ENCODE results near the gene VPS26C. TPM values are rescaled to one million over a fixed set of nuclear protein-coding genes. Genes with fewer than 3 reads are reported as not detected.

VPS26C gene
- total and polyA plus RNA-seq, 10 donors: 17.0 to 76.9 (median 50.6) TPM

DNA sequence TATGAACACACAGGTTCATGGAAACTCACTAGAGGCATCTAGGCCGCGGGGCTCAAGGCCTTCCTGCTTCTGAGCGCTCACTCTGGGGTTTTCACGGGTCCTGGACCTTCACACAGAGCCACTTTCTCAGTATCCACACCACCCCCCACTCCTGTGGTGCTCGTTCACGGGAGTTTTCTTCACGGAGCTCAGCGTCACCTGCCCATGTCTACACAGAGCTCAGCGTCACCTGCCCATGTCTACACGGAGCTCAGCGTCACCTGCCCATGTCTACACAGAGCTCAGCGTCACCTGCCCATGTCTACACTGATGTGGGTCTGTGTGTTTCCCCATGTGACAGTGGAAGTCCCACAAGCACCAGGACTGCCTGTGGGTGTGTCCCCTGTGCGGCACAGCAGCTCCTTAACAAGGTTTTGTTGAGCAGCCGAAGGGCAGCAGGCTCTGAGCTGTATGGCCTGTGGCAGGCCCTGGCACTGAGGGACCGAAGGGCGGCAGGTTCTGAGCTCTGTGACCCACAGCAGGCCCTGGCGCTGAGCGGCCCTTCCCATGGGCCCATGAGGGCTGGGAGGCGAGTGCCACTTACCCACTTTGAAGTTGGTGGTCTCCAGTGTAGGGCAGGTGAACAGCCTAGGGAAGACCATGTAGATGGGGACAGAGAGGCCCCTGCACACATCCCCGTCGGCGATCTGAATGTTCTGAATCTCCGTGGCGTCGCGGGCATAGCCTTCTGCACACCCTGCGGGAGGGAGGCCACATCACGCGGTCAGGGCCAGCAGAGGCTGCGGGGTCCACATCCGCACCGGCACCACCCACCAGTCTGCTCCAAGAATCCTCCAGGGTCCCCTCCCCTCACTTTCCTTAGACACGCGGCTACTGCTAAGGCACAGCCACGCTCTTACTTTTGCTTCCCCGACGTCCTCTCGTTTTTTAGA is 39.8 kb downstream of the VPS26C start:
- DNase-seq: no peak
- TF ChIP-seq POLR2AphosphoS5 (IDR thresholded peaks at IDR 0.05) (peak in 1 of 3 donors; percentile 52), CTCF (IDR thresholded peaks at IDR 0.05 in 8 of 11, conservative IDR thresholded peaks at IDR 0.05 in 3 of 11) (no peak)
- Histone ChIP-seq H3K36me3 (peaks cover 2 to 96% (median 79%) of the 10 kb centered on the region in 6 donors), H3K27me3 (replicated peaks in 1 of 7) (no peaks in the 10 kb centered on the region), H3K27ac (no peak overlapping the region), H3K4me1 (peaks cover 0 to 41% (median 15%) of the 10 kb centered on the region in 6 donors), H3K9me3 (no peaks in the 10 kb centered on the region), H3K4me3 (no peak overlapping the region)
- WGBS, 5 donors: 93 to 95% (median 94%) methylated on average over 24 to 38 of the region's 38 CpGs
- intact Hi-C loops (cut with DNase I; ENCODE audit: low total_unique reads): no loop called here

DNA sequence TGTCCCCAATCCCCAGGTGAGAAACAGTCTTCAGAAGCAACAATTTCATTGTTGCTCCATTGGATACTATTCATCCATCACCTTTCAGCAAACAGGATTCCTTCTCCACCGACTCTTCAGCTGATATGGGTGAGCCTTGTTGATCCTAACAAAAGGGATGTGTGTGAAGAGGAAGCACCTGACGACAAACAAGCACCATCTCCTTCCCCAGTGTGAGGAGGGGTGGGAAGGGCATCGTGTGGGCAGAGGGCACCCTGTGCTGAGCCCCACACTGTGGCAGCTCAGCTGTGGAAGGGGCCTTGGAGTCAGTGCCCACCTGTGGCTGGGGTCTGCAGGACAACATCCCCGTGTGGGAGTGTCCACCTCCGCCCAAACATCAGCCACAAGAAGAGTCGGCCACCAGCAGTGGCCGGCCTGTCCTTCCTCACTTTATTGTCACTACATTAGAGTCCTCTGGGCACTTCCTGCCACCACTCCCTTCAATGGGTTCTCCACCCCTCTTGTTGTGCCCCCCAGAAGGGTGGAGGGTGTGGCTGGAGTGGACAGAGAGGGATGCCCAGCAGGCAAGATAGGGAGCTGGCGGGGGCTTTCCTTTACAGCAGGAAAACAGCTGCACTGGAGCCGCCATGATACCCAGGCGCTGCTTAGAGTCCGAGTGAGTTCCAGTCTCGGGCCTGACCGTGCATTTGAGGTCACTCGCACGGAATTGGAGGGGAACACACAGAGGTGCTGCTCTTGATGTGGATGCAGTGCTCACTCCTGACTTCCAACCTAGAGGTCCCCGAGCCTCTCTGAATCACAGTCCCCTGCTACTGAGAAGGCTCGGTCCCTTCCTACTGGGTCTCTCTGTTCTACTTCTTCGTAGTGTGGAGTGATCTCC is 40.9 kb downstream of the VPS26C start:
- TF ChIP-seq POLR2A (IDR thresholded peaks at IDR 0.05) (no peak), CTCF (IDR thresholded peaks at IDR 0.05 in 8 of 11, conservative IDR thresholded peaks at IDR 0.05 in 3 of 11) (no peak), POLR2AphosphoS5 (IDR thresholded peaks at IDR 0.05) (peak in 1 of 3 donors; percentile 12)
- intact Hi-C loops (cut with DNase I; ENCODE audit: low total_unique reads): no loop called here
- Histone ChIP-seq H3K27me3 (replicated peaks in 1 of 7) (no peaks in the 10 kb centered on the region), H3K9me3 (no peaks in the 10 kb centered on the region), H3K4me3 (no peak overlapping the region), H3K36me3 (peaks cover 2 to 85% (median 68%) of the 10 kb centered on the region in 6 donors), H3K4me1 (peaks cover 0 to 40% (median 19%) of the 10 kb centered on the region in 6 donors), H3K27ac (peak overlapping the region in 3 of 8 donors; percentile 47 to 66 (median 60))
- WGBS, 5 donors: 73 to 85% (median 82%) methylated on average over 13 to 18 of the region's 18 CpGs
- no peak for DNase-seq

DNA sequence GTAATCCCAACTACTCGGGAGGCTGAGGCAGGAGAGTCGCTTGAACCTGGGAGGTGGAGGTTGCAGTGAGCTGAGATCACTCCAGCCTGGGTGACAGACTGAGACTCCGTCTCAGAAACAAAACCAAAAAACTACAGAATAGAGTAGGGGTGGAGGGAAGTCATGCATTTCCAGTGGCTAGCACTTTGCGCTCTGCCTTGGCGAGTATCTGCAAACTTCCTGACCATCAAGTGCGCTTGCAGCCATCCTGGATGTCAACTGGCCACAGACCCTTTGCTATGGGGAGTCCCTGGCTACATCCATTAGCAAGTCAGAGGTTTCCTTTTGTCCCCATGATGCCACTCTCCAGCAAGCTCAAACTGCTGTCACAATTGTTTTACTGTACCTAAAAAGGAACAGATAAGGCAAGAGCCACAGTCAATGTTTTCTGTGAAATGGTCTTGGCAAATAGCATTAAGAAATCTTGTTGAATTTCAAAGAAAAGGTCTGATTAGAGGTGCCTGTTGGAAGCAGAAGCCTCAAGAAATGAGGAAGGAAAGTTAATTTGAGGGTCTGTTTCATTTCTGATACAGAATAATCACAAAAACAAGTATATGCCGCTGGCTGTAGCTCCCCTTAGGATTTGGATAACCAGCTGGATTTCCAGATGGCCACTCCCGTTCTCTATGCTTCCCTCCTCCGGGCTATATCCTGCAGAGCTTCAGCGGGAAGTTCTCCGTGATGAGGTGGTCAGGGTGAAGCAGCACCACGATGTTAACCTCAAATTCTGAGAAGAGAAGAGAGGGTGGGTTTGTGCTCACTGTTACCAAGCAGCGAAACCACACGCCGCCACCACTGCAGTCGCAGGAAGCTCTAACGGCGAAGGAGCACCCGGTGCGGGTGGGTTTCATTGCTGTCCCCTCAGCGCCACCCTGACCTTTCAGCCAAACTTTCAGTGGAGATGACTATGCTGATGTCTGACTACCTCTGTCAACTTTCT is 42.0 kb downstream of the VPS26C start:
- H3K36me3 ChIP-seq: peaks cover 2 to 74% (median 59%) of the 10 kb centered on the region in 6 donors

More for the DNA sequence above, 42.0 kb downstream of the VPS26C start:
- TF ChIP-seq POLR2A (IDR thresholded peaks at IDR 0.05): no peak
- no peak for TF ChIP-seq CTCF (IDR thresholded peaks at IDR 0.05 in 8 of 11, conservative IDR thresholded peaks at IDR 0.05 in 3 of 11)
- TF ChIP-seq POLR2AphosphoS5 (IDR thresholded peaks at IDR 0.05): peak in 2 of 3 donors; percentile 5 to 15
- 43 to 63% (median 48%) methylated on average over 21 of the region's 21 CpGs for WGBS, 5 donors
- H3K27me3 ChIP-seq (replicated peaks in 1 of 7): no peaks in the 10 kb centered on the region
- H3K9me3 ChIP-seq: no peaks in the 10 kb centered on the region
- intact Hi-C loops (cut with DNase I; ENCODE audit: low total_unique reads): no loop called here
- peak overlapping the region in 4 of 8 donors; percentile 12 to 66 (median 54) for H3K27ac ChIP-seq
- H3K4me1 ChIP-seq: peaks cover 2 to 50% (median 26%) of the 10 kb centered on the region in 6 donors
- DNase-seq: no peak
- peak overlapping the region in 1 of 8 donors; percentile 11 for H3K4me3 ChIP-seq
